H1 (cell line): ENCODE measurements around the gene FAM193A. TPM values are rescaled to one million over a fixed set of nuclear protein-coding genes. Genes with fewer than 3 reads are reported as not detected.

Experiments used
- CTCF ChIA-PET: fragments of 300-600 bp; sonication (Branson Sonifier 250); formaldehyde crosslinking; loops from one replicate; lab custom pipeline; 2021; ENCODE audit not compliant: partially characterized antibody; lab: Charles Lee
- POLR2A ChIA-PET: fragments of 300-600 bp; sonication (Branson Sonifier 250); formaldehyde crosslinking; loops from one replicate; lab custom pipeline; 2021; ENCODE audit warnings: inconsistent platforms; ENCODE audit not compliant: partially characterized antibody; lab: Charles Lee
- DNase-seq, 2 experiments: peaks; one replicate each; pipeline versions ENCODE4 v3.0.0 to v3.0.0-alpha.2; 2010 to 2022; ENCODE audit warnings: low spot score in 2 of 2, low read depth in 1 of 2, mixed read lengths in 1 of 2
- FAIRE-seq: peaks from 2 replicates; lab custom pipeline; 2011; peaks lifted over from hg19 to GRCh38; lab: Jason Lieb, UNC
- H2AFZ ChIP-seq: 2 replicates; pipeline ENCODE4 v1.8.1; 2012; ENCODE audit warnings: low read length, inconsistent platforms
- H2AK5ac ChIP-seq: 2 replicates; pipeline ENCODE4 v1.6.1; 2013; ENCODE audit warnings: low read depth, low read length
- H2BK120ac ChIP-seq: replicated peaks from 2 replicates; pipeline ENCODE3; 2013; ENCODE audit warnings: low read depth, low read length, inconsistent platforms
- H2BK12ac ChIP-seq: 2 replicates; pipeline ENCODE4 v1.6.1; 2013; ENCODE audit warnings: low read depth, low read length
- H2BK15ac ChIP-seq: 2 replicates; pipeline ENCODE4 v1.6.1; 2013; ENCODE audit warnings: low read length
- H2BK20ac ChIP-seq: 2 replicates; pipeline ENCODE4 v1.6.1; 2013; ENCODE audit warnings: low read length
- H2BK5ac ChIP-seq: 2 replicates; pipeline ENCODE4 v1.6.1; 2013; ENCODE audit warnings: low read depth, low read length
- H3K14ac ChIP-seq: 2 replicates; pipeline ENCODE4 v1.6.1; 2013; ENCODE audit warnings: inconsistent platforms; ENCODE audit not compliant: insufficient read length
- H3K18ac ChIP-seq: 2 replicates; pipeline ENCODE4 v1.6.1; 2013; ENCODE audit warnings: low read length; ENCODE audit errors: extremely low read depth
- H3K23ac ChIP-seq: 2 replicates; pipeline ENCODE4 v1.6.1; 2013; ENCODE audit warnings: inconsistent platforms; ENCODE audit not compliant: insufficient read length
- H3K23me2 ChIP-seq: 2 replicates; pipeline ENCODE4 v1.6.1; 2013; ENCODE audit warnings: low read depth, low read length
- H3K27ac ChIP-seq: 2 replicates; pipeline ENCODE4 v1.6.1; 2011; ENCODE audit warnings: low read depth, low read length, inconsistent platforms
- H3K27me3 ChIP-seq, 4 experiments: replicated peaks in 1 of 4; 1 replicate in 1 of 4; 2 replicates in 3 of 4; pipeline versions ENCODE4 v1.6.1 to v1.8.1; 2011 to 2013; ENCODE audit warnings: low read length in 3 of 4, mild to moderate bottlenecking in 3 of 4, inconsistent platforms in 2 of 4, mixed read lengths in 2 of 4, moderate library complexity in 1 of 4; ENCODE audit not compliant: control insufficient read depth in 3 of 4, insufficient read depth in 3 of 4; ENCODE audit errors: extremely low read depth in 1 of 4
- H3K36me3 ChIP-seq, 4 experiments: 2 replicates each; pipeline versions ENCODE4 v1.6.1 to v1.8.1; 2011 to 2013; ENCODE audit warnings: mild to moderate bottlenecking in 4 of 4, low read length in 3 of 4, moderate library complexity in 2 of 4, control low read depth in 1 of 4, inconsistent platforms in 1 of 4; ENCODE audit not compliant: insufficient read depth in 4 of 4, control insufficient read depth in 2 of 4
- H3K4ac ChIP-seq: replicated peaks from 2 replicates; pipeline ENCODE3; 2013; ENCODE audit warnings: low read length, low read depth, mixed read lengths, inconsistent platforms; ENCODE audit not compliant: insufficient read length
- H3K4me1 ChIP-seq, 4 experiments: replicated peaks in 1 of 4; 1 replicate in 1 of 4; 2 replicates in 3 of 4; pipeline versions ENCODE4 v1.6.1 to v1.8.1; 2011 to 2013; ENCODE audit warnings: low read length in 3 of 4, inconsistent platforms in 2 of 4, mixed read lengths in 1 of 4; ENCODE audit not compliant: insufficient read depth in 4 of 4, control insufficient read depth in 3 of 4
- H3K4me2 ChIP-seq, 2 experiments: 2 replicates each; pipeline versions ENCODE4 v1.6.1 to v1.8.1; 2011 to 2013; ENCODE audit warnings: low read depth in 2 of 2, low read length in 2 of 2, control low read depth in 1 of 2, inconsistent platforms in 1 of 2, mild to moderate bottlenecking in 1 of 2; ENCODE audit not compliant: insufficient read depth in 1 of 2
- H3K4me3 ChIP-seq, 4 experiments: fragments of 200-600, 300-600 bp in 1 of 4; sonication (generic), shearing (Covaris generic), sonication (Bioruptor Twin) in 1 of 4; 2 replicates each; pipeline versions ENCODE4 v1.5.1 to v1.8.1; 2011 to 2016; ENCODE audit warnings: low read length in 4 of 4, low read depth in 3 of 4, control low read depth in 2 of 4, inconsistent platforms in 2 of 4, mild to moderate bottlenecking in 2 of 4, mixed read lengths in 1 of 4, moderate library complexity in 1 of 4; ENCODE audit not compliant: insufficient read depth in 2 of 4; ENCODE audit errors: extremely low read depth in 1 of 4
- H3K56ac ChIP-seq: replicated peaks from 2 replicates; pipeline ENCODE3; 2013; ENCODE audit warnings: low read depth, mild to moderate bottlenecking, mixed read lengths, low read length, inconsistent platforms; ENCODE audit not compliant: insufficient read length
- H3K79me1 ChIP-seq: 2 replicates; pipeline ENCODE4 v1.6.1; 2013; ENCODE audit warnings: low read depth, low read length, control low read depth
- H3K79me2 ChIP-seq, 2 experiments: 2 replicates each; pipeline versions ENCODE4 v1.6.1 to v1.8.1; 2012 to 2013; ENCODE audit warnings: low read length in 2 of 2, mild to moderate bottlenecking in 2 of 2, inconsistent platforms in 1 of 2; ENCODE audit not compliant: insufficient read depth in 2 of 2, control insufficient read depth in 1 of 2
- H3K9ac ChIP-seq, 4 experiments: replicated peaks in 1 of 4; 1 replicate in 1 of 4; 2 replicates in 3 of 4; pipeline versions ENCODE4 v1.6.1 to v1.8.1; 2011 to 2013; ENCODE audit warnings: low read depth in 3 of 4, low read length in 3 of 4, control low read depth in 2 of 4, mild to moderate bottlenecking in 2 of 4, moderate library complexity in 2 of 4, inconsistent platforms in 1 of 4; ENCODE audit errors: extremely low read depth in 1 of 4
- H3K9me3 ChIP-seq, 2 experiments: 2 replicates each; pipeline versions ENCODE4 v1.6.1 to v1.8.1; 2012 to 2013; ENCODE audit warnings: mild to moderate bottlenecking in 2 of 2, moderate library complexity in 2 of 2, control low read depth in 1 of 2, inconsistent platforms in 1 of 2, low read depth in 1 of 2, low read length in 1 of 2, mixed read lengths in 1 of 2; ENCODE audit not compliant: insufficient read depth in 2 of 2
- H4K20me1 ChIP-seq, 2 experiments: replicated peaks in 1 of 2; 2 replicates each; pipeline versions ENCODE3 to v1.8.1; 2011 to 2013; ENCODE audit warnings: inconsistent platforms in 2 of 2, low read length in 2 of 2, mild to moderate bottlenecking in 1 of 2; ENCODE audit not compliant: insufficient read depth in 2 of 2, control insufficient read depth in 1 of 2
- H4K5ac ChIP-seq: 2 replicates; pipeline ENCODE4 v1.6.1; 2013; ENCODE audit warnings: low read length, low read depth, mixed read lengths, inconsistent platforms; ENCODE audit not compliant: insufficient read length
- H4K8ac ChIP-seq: 2 replicates; pipeline ENCODE4 v1.8.0; 2013; ENCODE audit warnings: mild to moderate bottlenecking, moderate library complexity, low read length, inconsistent platforms; ENCODE audit not compliant: insufficient read depth; ENCODE audit errors: extremely low read depth
- H4K91ac ChIP-seq: replicated peaks from 2 replicates; pipeline ENCODE3; 2013; ENCODE audit warnings: low read length, mixed read lengths, inconsistent platforms; ENCODE audit not compliant: insufficient read length
- CHD1 ChIP-seq: IDR thresholded peaks from 2 replicates; pipeline ENCODE4 v1.6.1; 2012; ENCODE audit warnings: low read depth, low read length, improper control_type of control experiment
- CREB1 ChIP-seq: IDR thresholded peaks from 2 replicates; pipeline ENCODE4 v1.6.1; 2012; ENCODE audit warnings: inconsistent platforms
- EGR1 ChIP-seq: IDR thresholded peaks from 2 replicates; pipeline ENCODE4 v1.6.1; 2011; ENCODE audit warnings: low read depth, low read length, borderline replicate concordance
- FOSL1 ChIP-seq: IDR thresholded peaks from 2 replicates; pipeline ENCODE4 v1.6.1; 2011; ENCODE audit warnings: mild to moderate bottlenecking, low read depth, low read length, moderate library complexity; ENCODE audit not compliant: insufficient read depth
- GTF2F1 ChIP-seq: IDR thresholded peaks from 2 replicates; pipeline ENCODE4 v1.6.1; 2012; ENCODE audit warnings: low read depth, low read length, improper control_type of control experiment, borderline replicate concordance
- KDM4A ChIP-seq: IDR thresholded peaks from one replicate; pipeline ENCODE4 v1.7.1; 2012; ENCODE audit warnings: low read depth, mild to moderate bottlenecking, moderate library complexity, low read length, inconsistent platforms; ENCODE audit not compliant: severe bottlenecking
- RFX5 ChIP-seq: IDR thresholded peaks from 2 replicates; pipeline ENCODE4 v1.6.1; 2011; ENCODE audit warnings: low read depth, low read length, improper control_type of control experiment, borderline replicate concordance
- RXRA ChIP-seq: IDR thresholded peaks from 2 replicates; pipeline ENCODE4 v1.6.1; 2011; ENCODE audit warnings: low read depth, mild to moderate bottlenecking, low read length, moderate library complexity; ENCODE audit not compliant: insufficient read depth
- SIN3A ChIP-seq, 2 experiments: IDR thresholded peaks in 1 of 2; conservative IDR thresholded peaks in 1 of 2; 2 replicates each; pipeline ENCODE4 v1.6.1; 2011 to 2012; ENCODE audit warnings: low read length in 2 of 2, improper control_type of control experiment in 1 of 2, low read depth in 1 of 2, mild to moderate bottlenecking in 1 of 2
- SIX5 ChIP-seq: IDR thresholded peaks from 2 replicates; pipeline ENCODE4 v1.6.1; 2011; ENCODE audit warnings: mild to moderate bottlenecking, low read depth, low read length
- SP1 ChIP-seq: IDR thresholded peaks from 2 replicates; pipeline ENCODE4 v1.6.1; 2011; ENCODE audit warnings: low read depth, low read length
- SP4 ChIP-seq: IDR thresholded peaks from 2 replicates; pipeline ENCODE4 v1.6.1; 2012; ENCODE audit warnings: low read length, inconsistent platforms
- TCF12 ChIP-seq: IDR thresholded peaks from 2 replicates; pipeline ENCODE4 v1.6.1; 2011; ENCODE audit warnings: low read depth, mild to moderate bottlenecking, low read length
- WGBS, 2 experiments: shearing (Covaris generic) in 1 of 2; methylation state at CpG; one replicate each; pipeline versions ENCODE4 v1.1.6 to v1.1.7; 2013 to 2015; ENCODE audit warnings: low lambda C conversion rate in 2 of 2, mixed read lengths in 2 of 2, inconsistent platforms in 1 of 2, low coverage in 1 of 2, missing lambda C conversion rate in 1 of 2; ENCODE audit not compliant: insufficient replicate concordance in 2 of 2, insufficient coverage in 1 of 2, insufficient read length in 1 of 2; ENCODE audit errors: extremely low coverage in 1 of 2, missing lambda C conversion rate in 1 of 2; 5-methylcytosine and 5-hydroxymethylcytosine counted together
- polyA plus RNA-seq, 7 experiments: library from polyadenylated mRNA; depleted of rRNA in 3 of 7; stranded (reverse) in 5 of 7; unstranded in 2 of 7; fragments of >200 nt in 5 of 7; fragments of 200-250 nt in 2 of 7; gene quantifications; 1 replicate in 5 of 7; 2 replicates in 1 of 7; 4 replicates in 1 of 7; pipeline versions ENCODE4 v1.2.1 to v1.2.3, GENCODE V29; 2011 to 2013; ENCODE audit warnings: missing spikeins in 2 of 7, mixed read lengths in 2 of 7
- total RNA-seq: library from RNA; stranded (reverse); fragmentation: NEBNext Ultra II Directional; extraction: Animal tissue kit (Norgen Biotek cat#: 25700); gene quantifications from 2 replicates; pipeline ENCODE4 v1.2.1, GENCODE V29; 2021

Gene FAM193A
- total and polyA plus RNA-seq, 2 of the 8 experiments (the other 6 are each of a cell fraction or from before 2014, with no cell fraction given) = 8.7 to 26.2 TPM

- Histone ChIP-seq H4K5ac (no peak overlapping the region), H3K9me3 (no peaks in the 10 kb centered on the region), H3K23ac (no peak overlapping the region), H3K4me1 (no peaks in the 10 kb centered on the region), H3K18ac (no peak overlapping the region), H3K23me2 (no peaks in the 10 kb centered on the region; the same call in 1 of the 2 replicates), H3K79me2 (no peaks in the 10 kb centered on the region), H4K20me1 (peaks cover 0 to 2% of the 10 kb centered on the region in 2 experiments), H3K9ac (no peak overlapping the region), H3K14ac (no peak overlapping the region), H2BK5ac (no peak overlapping the region), H3K27ac (no peak overlapping the region), H3K79me1 (no peaks in the 10 kb centered on the region), H2BK120ac (no peak overlapping the region), H3K4me3 (no peak overlapping the region), H2BK20ac (no peak overlapping the region), H2AK5ac (no peak overlapping the region), H3K36me3 (peaks cover 17 to 27% (median 25%) of the 10 kb centered on the region in 4 experiments; a peak in 6 of 8 replicates), H2AFZ (no peak overlapping the region), H3K56ac (no peak overlapping the region), H4K8ac (no peak overlapping the region), H3K4me2 (no peak overlapping the region), H3K4ac (no peak overlapping the region), H3K27me3 (no peaks in the 10 kb centered on the region), H2BK12ac (no peak overlapping the region), H4K91ac (no peak overlapping the region), H2BK15ac (no peak overlapping the region)
- 95% methylated on average over 6 of the region's 6 CpGs; no CpG with 5 or more reads in 1 of the 2 experiments for whole genome bisulfite sequencing, 2 experiments
- no peak for FAIRE-seq
- no peak for DNase-seq
- ChIA-PET CTCF (interaction anchor here (0.6 kb wide), 1 partner anchor 136 kb away, joined by 3 read pairs; no protein-coding TSS in a partner anchor), POLR2A (no interaction called here)
- TF ChIP-seq CHD1 = no peak
- no peak for TF ChIP-seq CREB1
- TF ChIP-seq SIN3A (conservative IDR thresholded peaks at IDR 0.05 in 1 of 2, IDR thresholded peaks at IDR 0.05 in 1 of 2; ENCODE audit: low read depth in 1 of 2, low read length in 2 of 2) = no peak
- TF ChIP-seq KDM4A = no peak
- no peak for TF ChIP-seq SP1
- no peak for TF ChIP-seq RXRA
- no peak for TF ChIP-seq FOSL1
- no peak for TF ChIP-seq GTF2F1
- TF ChIP-seq SP4 = no peak
- TF ChIP-seq EGR1 = no peak
- no peak for TF ChIP-seq SIX5
- TF ChIP-seq RFX5 = no peak
- TF ChIP-seq TCF12 = no peak
These were observed 152.7 kb downstream of the FAM193A start for GRCh38 chr4:2689114-2689513.
